ENCODE results near the gene PPHLN1.

- TF ChIP-seq POLR2A (IDR thresholded peaks at IDR 0.05) (no peak), CTCF (IDR thresholded peaks at IDR 0.05 in 4 of 5, conservative IDR thresholded peaks at IDR 0.05 in 1 of 5) (no peak)
Measured at GRCh38 chr12:42360747-42361403, 34.9 kb downstream of the PPHLN1 start.

All from gastrocnemius medialis (tissue), 4 donors.